ENCODE data around the gene DR1. TPM values are rescaled to one million over a fixed set of nuclear protein-coding genes. Genes with fewer than 3 reads are reported as not detected.

DR1 gene
- polyA plus RNA-seq, 2 donors = 7.0 to 17.9 TPM

GRCh38 chr1:93411000-93411399 is 65.3 kb downstream of the DR1 start:
- H3K27me3 ChIP-seq (ENCODE audit: control insufficient read depth in 1 of 2, insufficient read depth in 2 of 2, low read length in 2 of 2) = no peaks in the 10 kb centered on the region
- no peaks in the 10 kb centered on the region for H3K36me3 ChIP-seq (ENCODE audit: control insufficient read depth in 2 of 2, insufficient read depth in 2 of 2, low read length in 1 of 2)
- H3K4me1 ChIP-seq (ENCODE audit: control insufficient read depth in 2 of 2, insufficient read depth in 2 of 2, low read length in 1 of 2) = no peaks in the 10 kb centered on the region
- H3K9me3 ChIP-seq (ENCODE audit: control insufficient read depth in 2 of 2, insufficient read depth in 1 of 2, low read depth in 1 of 2, low read length in 1 of 2) = no peaks in the 10 kb centered on the region
- H3K27ac ChIP-seq (ENCODE audit: low read depth in 2 of 2, low read length in 1 of 2) = no peak overlapping the region
- 81 to 83% methylated on average over 2 of the region's 2 CpGs for whole genome bisulfite sequencing, 2 donors
- H3K4me3 ChIP-seq (ENCODE audit: low read depth in 1 of 2, low read length in 2 of 2) = no peak overlapping the region

GRCh38 chr1:93414749-93415148 is 69.0 kb downstream of the DR1 start:
- no peaks in the 10 kb centered on the region for H3K4me1 ChIP-seq (ENCODE audit: control insufficient read depth in 2 of 2, insufficient read depth in 2 of 2, low read length in 1 of 2)
- H3K27me3 ChIP-seq (ENCODE audit: control insufficient read depth in 1 of 2, insufficient read depth in 2 of 2, low read length in 2 of 2) = no peaks in the 10 kb centered on the region
- H3K9me3 ChIP-seq (ENCODE audit: control insufficient read depth in 2 of 2, insufficient read depth in 1 of 2, low read depth in 1 of 2, low read length in 1 of 2) = no peaks in the 10 kb centered on the region
- H3K4me3 ChIP-seq (ENCODE audit: low read depth in 1 of 2, low read length in 2 of 2) = no peak overlapping the region
- no peak overlapping the region for H3K27ac ChIP-seq (ENCODE audit: low read depth in 2 of 2, low read length in 1 of 2)
- WGBS, 2 donors = 26 to 40% methylated on average over 3 of the region's 3 CpGs
- H3K36me3 ChIP-seq (ENCODE audit: control insufficient read depth in 2 of 2, insufficient read depth in 2 of 2, low read length in 1 of 2) = no peaks in the 10 kb centered on the region

GRCh38 chr1:93415296-93415695 is 69.6 kb downstream of the DR1 start:
- H3K4me3 ChIP-seq (ENCODE audit: low read depth in 1 of 2, low read length in 2 of 2) = no peak overlapping the region
- 90% methylated on average over 3 of the region's 3 CpGs for WGBS, 2 donors
- H3K9me3 ChIP-seq (ENCODE audit: control insufficient read depth in 2 of 2, insufficient read depth in 1 of 2, low read depth in 1 of 2, low read length in 1 of 2) = no peaks in the 10 kb centered on the region
- H3K36me3 ChIP-seq (ENCODE audit: control insufficient read depth in 2 of 2, insufficient read depth in 2 of 2, low read length in 1 of 2) = no peaks in the 10 kb centered on the region
- H3K4me1 ChIP-seq (ENCODE audit: control insufficient read depth in 2 of 2, insufficient read depth in 2 of 2, low read length in 1 of 2) = no peaks in the 10 kb centered on the region
- H3K27me3 ChIP-seq (ENCODE audit: control insufficient read depth in 1 of 2, insufficient read depth in 2 of 2, low read length in 2 of 2) = no peaks in the 10 kb centered on the region
- no peak overlapping the region for H3K27ac ChIP-seq (ENCODE audit: low read depth in 2 of 2, low read length in 1 of 2)

- Histone ChIP-seq H3K4me1 (ENCODE audit: control insufficient read depth in 2 of 2, insufficient read depth in 2 of 2, low read length in 1 of 2) (no peaks in the 10 kb centered on the region), H3K27ac (ENCODE audit: low read depth in 2 of 2, low read length in 1 of 2) (no peak overlapping the region)
- WGBS, 2 donors = 94 to 95% methylated on average over 2 of the region's 2 CpGs
Observed at GRCh38 chr1:93416183-93416582, 70.5 kb downstream of the DR1 start.

More at GRCh38 chr1:93416183-93416582, 70.5 kb downstream of the DR1 start:
- no peaks in the 10 kb centered on the region for H3K9me3 ChIP-seq (ENCODE audit: control insufficient read depth in 2 of 2, insufficient read depth in 1 of 2, low read depth in 1 of 2, low read length in 1 of 2)
- no peaks in the 10 kb centered on the region for H3K36me3 ChIP-seq (ENCODE audit: control insufficient read depth in 2 of 2, insufficient read depth in 2 of 2, low read length in 1 of 2)
- no peak overlapping the region for H3K4me3 ChIP-seq (ENCODE audit: low read depth in 1 of 2, low read length in 2 of 2)
- H3K27me3 ChIP-seq (ENCODE audit: control insufficient read depth in 1 of 2, insufficient read depth in 2 of 2, low read length in 2 of 2) = no peaks in the 10 kb centered on the region

Other genes starting within 250 kb of the DR1 start
- 10 to 100 TPM in 1 of 2 donors, 1 to 10 TPM in 1; 5.6 to 11.2 TPM for gene TMED5, start 165.5 kb upstream of the DR1 start, polyA plus RNA-seq
- gene CCDC18, start 165.2 kb upstream of the DR1 start, polyA plus RNA-seq = 1 to 10 TPM; 2.6 to 6.7 TPM
- 1 to 10 TPM; 4.7 to 7.9 TPM for gene FNBP1L, start 102.2 kb downstream of the DR1 start, polyA plus RNA-seq